ENCODE measurements around the gene BSX.
A peak's percentile ranks its signal among the peaks of the same experiment; 100 is the strongest.

BSX gene

GRCh38 chr11:122981388-122982264 is at the start of gene BSX:
Gene BSX (minus strand): TSS chr11:122981834. CDS start chr11:122981671, 163 bp downstream.
- peak in 3 of 4 experiments; percentile 29 to 40 (median 33) for DNase-seq (ENCODE audit: low read depth in 4 of 4, low spot score in 1 of 4)

- no peak for DNase-seq (ENCODE audit: low read depth in 4 of 4, low spot score in 1 of 4)
Observed at GRCh38 chr11:123030517-123030916, 48.9 kb upstream of the BSX start.

- DNase-seq (ENCODE audit: low read depth in 4 of 4, low spot score in 1 of 4), result peak in 1 of 4 experiments; percentile 5
Observed at GRCh38 chr11:123020968-123021367, 39.3 kb upstream of the BSX start.

DNA sequence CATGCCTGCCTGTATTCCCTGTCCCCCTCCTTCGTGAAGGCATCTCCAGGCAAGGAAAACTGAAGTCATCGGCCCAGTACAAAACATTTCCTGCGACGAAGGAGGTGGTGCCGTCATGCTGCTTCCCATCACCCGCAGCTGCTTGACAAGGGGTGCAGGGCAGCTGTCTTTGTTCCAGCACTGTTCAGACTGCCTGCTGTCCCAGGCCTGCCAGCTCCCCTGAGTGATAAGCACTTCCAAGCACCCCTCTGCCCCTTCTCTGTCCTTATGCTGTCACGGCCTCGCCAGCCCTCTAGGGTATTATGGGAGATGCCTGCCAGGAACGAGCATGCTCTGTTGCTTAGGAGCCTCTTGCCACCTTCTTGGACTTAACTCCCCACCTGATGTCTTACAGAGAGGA is 37.1 kb upstream of the BSX start:
- no peak for DNase-seq (ENCODE audit: low read depth in 4 of 4, low spot score in 1 of 4)

DNA sequence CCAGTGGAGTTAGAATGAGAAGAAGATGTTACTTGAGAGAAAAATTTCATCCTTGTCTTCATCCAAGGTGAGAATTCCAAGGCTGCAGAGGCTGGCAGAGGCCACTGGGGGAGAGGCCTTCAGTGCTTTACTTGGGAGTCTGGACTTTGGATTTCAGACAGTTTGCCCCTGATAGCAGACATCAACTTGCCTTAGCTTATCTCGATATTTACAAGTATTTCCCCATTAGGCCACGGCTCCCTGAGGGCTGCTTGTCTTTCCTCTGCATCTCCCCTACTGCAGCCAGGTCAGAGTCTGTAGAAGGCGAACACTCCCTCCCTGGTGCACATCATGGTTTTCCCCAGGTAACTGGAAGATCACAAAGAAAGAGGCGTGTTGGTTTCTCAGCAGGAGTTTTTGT is 29.9 kb upstream of the BSX start:
- DNase-seq (ENCODE audit: low read depth in 4 of 4, low spot score in 1 of 4), result no peak

DNA sequence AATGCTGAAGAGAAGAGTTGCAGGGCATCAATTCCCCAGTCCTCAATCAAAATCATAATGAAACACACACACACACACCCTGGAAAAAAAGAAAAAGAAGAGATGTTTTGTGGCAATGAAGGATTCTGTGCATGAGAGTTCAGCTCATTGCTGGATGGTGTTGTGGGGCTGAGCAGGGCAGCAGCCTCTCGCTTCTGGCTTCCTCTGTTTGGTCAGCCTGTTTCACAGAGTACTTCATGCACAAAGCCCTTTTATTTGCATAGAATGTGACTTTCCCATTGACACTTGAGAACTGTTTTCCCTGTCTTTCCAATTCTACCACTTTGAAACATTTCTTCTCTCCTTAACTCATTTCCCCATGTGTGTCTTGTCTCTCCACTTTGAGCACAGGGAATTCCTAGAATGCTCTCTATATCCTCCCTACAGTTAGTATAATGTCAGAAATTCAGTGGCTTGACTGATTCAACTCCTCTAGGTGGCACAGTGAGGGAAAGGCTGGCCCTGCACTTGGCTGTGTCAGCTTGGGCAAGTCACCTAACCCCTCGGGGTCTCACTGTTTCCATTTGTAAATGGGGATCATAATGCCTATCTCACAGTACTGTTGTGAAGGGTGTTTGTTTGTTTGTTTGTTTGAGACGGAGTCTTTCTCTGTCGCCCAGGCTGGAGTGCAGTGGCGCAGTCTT is 25.4 kb upstream of the BSX start:
- no peak for DNase-seq (ENCODE audit: low read depth in 4 of 4, low spot score in 1 of 4)

- no peak for DNase-seq (ENCODE audit: low read depth in 4 of 4, low spot score in 1 of 4)
Observed at GRCh38 chr11:123000721-123001120, 19.1 kb upstream of the BSX start.

DNA sequence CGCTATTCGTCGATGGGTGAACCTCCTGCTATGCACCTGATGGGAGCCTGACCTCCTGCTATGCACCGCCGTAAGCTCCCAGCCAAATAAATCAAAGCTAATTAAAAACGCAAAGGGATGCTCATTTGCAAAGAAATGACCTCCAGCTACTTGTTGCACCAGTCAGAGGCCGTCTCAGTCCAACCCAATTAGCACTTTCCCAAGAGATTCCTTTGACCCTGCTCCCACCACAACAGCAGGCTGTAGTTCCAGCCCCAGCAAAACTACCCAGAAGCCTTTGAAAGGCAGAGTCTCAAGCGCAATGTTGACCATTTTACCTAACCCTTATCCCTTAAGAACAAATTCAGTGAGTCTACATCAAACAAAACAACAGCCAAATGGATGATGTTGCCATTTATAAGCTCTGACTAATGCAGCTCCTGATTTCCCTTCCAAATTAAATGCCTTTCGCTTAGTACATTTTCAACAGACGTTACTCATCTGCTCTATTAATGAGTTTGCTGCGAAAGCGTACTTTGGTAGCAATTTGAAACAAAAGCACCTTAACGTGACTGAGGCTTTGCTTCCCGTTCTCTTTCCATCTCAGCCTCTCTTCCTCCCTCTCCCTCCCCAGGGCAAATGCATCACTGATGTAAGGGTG is 17.2 kb upstream of the BSX start:
- no peak for DNase-seq (ENCODE audit: low read depth in 4 of 4, low spot score in 1 of 4)

GRCh38 chr11:122995526-122995925 is 13.9 kb upstream of the BSX start:
- DNase-seq (ENCODE audit: low read depth in 4 of 4, low spot score in 1 of 4), result no peak

GRCh38 chr11:122984186-122985011 is 2.8 kb upstream of the BSX start:
- no peak for DNase-seq (ENCODE audit: low read depth in 4 of 4, low spot score in 1 of 4)

- no peak for DNase-seq (ENCODE audit: low read depth in 4 of 4, low spot score in 1 of 4)
Observed at GRCh38 chr11:122983438-122984185, 2.0 kb upstream of the BSX start.

DNA sequence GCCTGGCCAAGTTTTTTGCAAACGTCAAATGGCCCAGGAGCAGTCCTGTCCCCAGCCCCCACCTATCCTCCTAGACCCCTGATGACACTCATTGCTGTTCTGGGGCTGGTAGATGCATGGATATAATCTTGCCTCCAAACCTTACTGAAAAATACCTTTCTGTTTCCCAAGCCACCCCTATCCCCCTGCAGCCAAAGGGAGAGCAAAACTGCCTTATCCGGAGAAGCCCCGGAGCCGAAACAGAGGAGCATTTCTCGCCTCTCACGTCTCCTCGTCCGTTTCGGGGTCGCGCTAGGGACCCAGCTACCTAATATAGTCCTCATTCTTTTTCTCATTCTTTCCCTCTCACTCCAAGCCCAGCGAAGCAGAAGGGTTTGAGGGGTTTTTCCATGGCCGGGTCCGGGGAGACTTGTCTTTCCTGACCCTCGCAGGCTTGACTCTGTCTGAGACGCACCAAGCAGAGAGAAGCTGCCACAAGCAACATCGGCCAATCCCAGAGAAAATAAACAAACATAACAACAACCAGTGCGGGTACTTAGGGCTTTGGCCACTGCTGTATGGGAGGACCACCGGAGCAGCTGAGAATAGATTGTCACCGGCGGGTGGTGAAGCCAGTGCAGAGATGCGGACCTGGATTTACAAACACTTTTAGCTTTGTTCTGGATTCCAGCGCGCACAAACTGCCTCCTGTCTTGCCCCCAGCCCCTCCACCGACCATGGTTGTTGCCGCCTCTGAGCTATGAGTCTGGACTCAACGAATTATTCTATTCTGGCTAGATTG is 1.6 kb downstream of the BSX start:
- no peak for DNase-seq (ENCODE audit: low read depth in 4 of 4, low spot score in 1 of 4)

DNA sequence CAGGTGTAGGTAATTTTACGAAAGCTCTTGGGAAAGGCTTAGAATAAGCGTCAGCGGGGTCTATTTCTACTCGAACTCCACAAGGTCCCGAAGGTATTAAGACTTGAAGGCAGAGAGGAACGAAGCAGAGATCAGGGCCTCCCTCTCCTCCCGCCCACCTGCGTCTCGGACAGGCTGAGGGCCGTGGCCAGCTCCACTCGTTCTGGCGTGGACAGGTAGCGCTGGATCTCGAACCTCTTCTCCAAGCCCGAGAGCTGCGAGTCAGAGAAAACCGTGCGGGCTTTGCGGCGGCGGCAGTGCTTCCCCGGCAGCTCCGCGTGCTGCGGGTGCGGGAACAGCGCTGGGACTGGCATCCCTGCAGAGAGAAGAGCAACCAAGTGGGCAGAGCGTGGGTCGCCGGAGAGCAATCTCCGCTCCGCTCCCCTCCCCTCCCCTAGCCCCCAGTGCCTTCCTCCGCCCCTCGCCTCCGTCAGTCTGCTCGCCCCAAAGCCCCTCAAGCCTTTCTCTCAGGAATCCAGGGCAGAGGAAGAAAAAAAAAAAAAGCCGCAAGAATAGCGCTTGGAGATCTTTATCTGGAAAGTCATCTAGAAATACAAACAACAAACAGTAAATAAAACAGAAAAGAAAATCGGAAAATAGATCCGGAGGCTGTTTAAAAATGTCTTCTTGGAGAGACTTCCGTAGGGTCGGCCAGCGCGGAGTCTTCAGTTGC is 2.4 kb downstream of the BSX start:
- no peak for DNase-seq (ENCODE audit: low read depth in 4 of 4, low spot score in 1 of 4)

- DNase-seq (ENCODE audit: low read depth in 4 of 4, low spot score in 1 of 4), result no peak
Observed at GRCh38 chr11:122978299-122978620, 3.4 kb downstream of the BSX start.

GRCh38 chr11:122977470-122978298 is 4.0 kb downstream of the BSX start:
- no peak for DNase-seq (ENCODE audit: low read depth in 4 of 4, low spot score in 1 of 4)

GRCh38 chr11:122976734-122977469 is 4.7 kb downstream of the BSX start:
- no peak for DNase-seq (ENCODE audit: low read depth in 4 of 4, low spot score in 1 of 4)

DNA sequence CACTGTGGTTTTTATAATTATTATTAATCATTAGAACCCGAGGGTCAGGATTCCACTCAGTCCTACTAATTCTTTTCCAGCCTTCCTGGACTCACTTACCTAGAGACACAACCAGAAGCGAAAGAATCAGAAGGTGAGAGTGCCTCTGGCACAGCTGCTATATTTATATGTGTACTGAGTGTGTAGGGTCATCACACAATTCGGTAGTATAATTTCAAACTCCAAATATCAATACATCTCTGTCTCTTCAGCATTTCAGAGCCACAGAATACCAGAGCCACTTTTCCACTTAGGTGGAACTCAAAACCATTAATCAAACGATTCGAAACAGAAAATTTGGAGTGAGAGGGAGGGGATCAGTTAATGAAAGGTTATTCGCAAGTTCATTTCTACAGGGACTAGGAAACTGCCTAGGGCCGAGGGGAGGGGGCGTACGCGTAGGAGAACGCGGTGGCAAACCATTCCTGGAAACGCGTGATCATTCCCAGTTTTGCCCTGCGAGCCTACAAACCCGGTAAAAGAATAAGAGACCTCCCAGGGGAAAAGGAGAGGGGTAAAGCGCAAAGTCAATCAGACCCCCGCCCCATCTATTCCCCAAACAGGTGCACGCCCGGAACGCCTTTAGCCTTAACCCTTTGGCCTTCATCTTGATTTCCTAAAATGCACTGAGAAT is 5.4 kb downstream of the BSX start:
- DNase-seq (ENCODE audit: low read depth in 4 of 4, low spot score in 1 of 4), result no peak
